ENCODE results near the gene EPAS1. TPM values are rescaled to one million over a fixed set of nuclear protein-coding genes. Genes with fewer than 3 reads are reported as not detected.

Gene EPAS1
- total RNA-seq, 6 experiments from 2014 or later: 101 to 232 (median 170) TPM

- 73% methylated on average over 4 of the region's 4 CpGs for WGBS (ENCODE audit: insufficient coverage, low coverage, low lambda C conversion rate, missing lambda C conversion rate)
- ATAC-seq (no peak), DNase-seq (no peak)
- Histone ChIP-seq H3K27me3 (no peaks in the 10 kb centered on the region), H3K36me3 (no peaks in the 10 kb centered on the region), H3K4me1 (no peaks in the 10 kb centered on the region), H3K9me3 (no peaks in the 10 kb centered on the region), H3K27ac (no peak overlapping the region), H3K4me3 (no peak overlapping the region)
- no peak for TF ChIP-seq POLR2A (IDR thresholded peaks at IDR 0.05)
- intact Hi-C loops (cut with DNase I): no loop called here
Observed at GRCh38 chr2:46416739-46417403, 119.7 kb downstream of the EPAS1 start.

- H3K36me3 ChIP-seq: no peaks in the 10 kb centered on the region
- no peak overlapping the region for H3K4me3 ChIP-seq
- ATAC-seq (no peak), DNase-seq (no peak)
- WGBS (ENCODE audit: insufficient coverage, low coverage, low lambda C conversion rate, missing lambda C conversion rate): 86% methylated on average over 2 of the region's 2 CpGs
- no peaks in the 10 kb centered on the region for H3K4me1 ChIP-seq
- H3K9me3 ChIP-seq: no peaks in the 10 kb centered on the region
- intact Hi-C loops (cut with DNase I): no loop called here
- H3K27me3 ChIP-seq: no peaks in the 10 kb centered on the region
- TF ChIP-seq POLR2A (IDR thresholded peaks at IDR 0.05): no peak
- no peak for TF ChIP-seq CTCF (IDR thresholded peaks at IDR 0.05)
- H3K27ac ChIP-seq: no peak overlapping the region
Observed at GRCh38 chr2:46420945-46421344, 123.7 kb downstream of the EPAS1 start.

GRCh38 chr2:46421361-46421760, 124.2 kb downstream of the EPAS1 start:
- no peak overlapping the region for H3K4me3 ChIP-seq
- intact Hi-C loops (cut with DNase I): no loop called here
- no peaks in the 10 kb centered on the region for H3K4me1 ChIP-seq
- TF ChIP-seq CTCF (IDR thresholded peaks at IDR 0.05): no peak
- no peak for TF ChIP-seq POLR2A (IDR thresholded peaks at IDR 0.05)
- no peaks in the 10 kb centered on the region for H3K27me3 ChIP-seq
- WGBS (ENCODE audit: insufficient coverage, low coverage, low lambda C conversion rate, missing lambda C conversion rate): 42% methylated on average over 2 of the region's 2 CpGs
- DNase-seq (no peak), ATAC-seq (no peak)
- no peaks in the 10 kb centered on the region for H3K9me3 ChIP-seq
- no peak overlapping the region for H3K27ac ChIP-seq
- no peaks in the 10 kb centered on the region for H3K36me3 ChIP-seq

GRCh38 chr2:46422717-46423394, 125.6 kb downstream of the EPAS1 start:
- DNase-seq (no peak), ATAC-seq (no peak)
- H3K9me3 ChIP-seq: no peaks in the 10 kb centered on the region
- H3K36me3 ChIP-seq: no peaks in the 10 kb centered on the region
- H3K4me3 ChIP-seq: no peak overlapping the region
- no peak overlapping the region for H3K27ac ChIP-seq
- intact Hi-C loops (cut with DNase I): no loop called here
- no peaks in the 10 kb centered on the region for H3K4me1 ChIP-seq
- WGBS (ENCODE audit: insufficient coverage, low coverage, low lambda C conversion rate, missing lambda C conversion rate): 100% methylated on average over 1 of the region's 1 CpG
- H3K27me3 ChIP-seq: no peaks in the 10 kb centered on the region
- TF ChIP-seq POLR2A (IDR thresholded peaks at IDR 0.05) (no peak), CTCF (IDR thresholded peaks at IDR 0.05) (no peak)

GRCh38 chr2:46424937-46425336, 127.7 kb downstream of the EPAS1 start:
- H3K4me3 ChIP-seq: no peak overlapping the region

More at GRCh38 chr2:46424937-46425336, 127.7 kb downstream of the EPAS1 start:
- TF ChIP-seq POLR2A (IDR thresholded peaks at IDR 0.05) (no peak), CTCF (IDR thresholded peaks at IDR 0.05) (no peak)
- no peaks in the 10 kb centered on the region for H3K36me3 ChIP-seq
- ATAC-seq: no peak
- no peak for DNase-seq
- H3K27me3 ChIP-seq: no peaks in the 10 kb centered on the region
- intact Hi-C loops (cut with DNase I): no loop called here
- WGBS (ENCODE audit: insufficient coverage, low coverage, low lambda C conversion rate, missing lambda C conversion rate): 79% methylated on average over 5 of the region's 5 CpGs
- H3K27ac ChIP-seq: no peak overlapping the region
- no peaks in the 10 kb centered on the region for H3K4me1 ChIP-seq
- H3K9me3 ChIP-seq: no peaks in the 10 kb centered on the region
